GM21526 (cell line): Measurements from ENCODE around the gene RGS8.

Experiments used
- ATAC-seq: cut with Tn5 transposase; IDR thresholded peaks from one replicate; pipeline ENCODE4 v1.9.1; 2021; ENCODE audit warnings: moderate library complexity; ENCODE audit not compliant: unreplicated experiment, low FRiP score

RGS8 gene, protein sequence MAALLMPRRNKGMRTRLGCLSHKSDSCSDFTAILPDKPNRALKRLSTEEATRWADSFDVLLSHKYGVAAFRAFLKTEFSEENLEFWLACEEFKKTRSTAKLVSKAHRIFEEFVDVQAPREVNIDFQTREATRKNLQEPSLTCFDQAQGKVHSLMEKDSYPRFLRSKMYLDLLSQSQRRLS

DNA sequence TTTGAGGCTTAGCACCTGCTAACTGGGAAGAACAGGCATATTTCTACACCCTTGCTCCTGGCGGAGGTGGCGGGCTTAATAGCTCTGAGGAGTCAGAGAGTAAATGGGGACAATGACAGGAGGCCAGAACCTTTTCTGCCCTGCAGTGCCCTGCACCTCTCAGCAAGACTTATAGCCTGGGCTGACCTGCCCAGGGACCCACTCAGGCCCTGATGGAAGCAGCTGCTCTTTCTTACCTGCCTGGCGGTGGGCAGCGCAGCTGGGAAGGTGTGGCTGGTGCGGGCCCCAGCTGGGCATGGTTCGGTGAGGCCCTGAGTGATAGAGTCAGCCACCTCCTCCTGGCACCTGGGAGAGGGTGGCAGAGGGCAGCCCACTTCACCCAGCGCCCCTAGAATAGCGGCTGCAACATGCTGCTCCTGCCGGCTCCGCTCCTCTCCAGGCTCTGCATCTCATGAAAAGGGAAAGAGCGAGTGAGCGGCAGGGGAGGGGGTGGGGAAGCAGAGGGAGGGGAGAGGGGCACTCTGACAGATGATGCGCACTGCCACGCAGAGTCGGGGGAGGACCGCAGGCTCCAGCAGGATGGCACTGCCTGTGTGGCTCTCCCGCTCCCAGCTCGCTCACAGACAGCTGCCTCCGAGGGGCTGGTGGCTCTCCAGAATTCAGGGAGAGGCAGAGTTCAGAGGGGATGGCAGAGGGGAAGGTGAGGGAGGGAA is at the start of gene RGS8:
RGS8 (minus strand) TSS at position 472 of the 713 bp plus-strand sequence. CDS start 14,938 bp downstream, outside the sequence.
- no peak for ATAC-seq

DNA sequence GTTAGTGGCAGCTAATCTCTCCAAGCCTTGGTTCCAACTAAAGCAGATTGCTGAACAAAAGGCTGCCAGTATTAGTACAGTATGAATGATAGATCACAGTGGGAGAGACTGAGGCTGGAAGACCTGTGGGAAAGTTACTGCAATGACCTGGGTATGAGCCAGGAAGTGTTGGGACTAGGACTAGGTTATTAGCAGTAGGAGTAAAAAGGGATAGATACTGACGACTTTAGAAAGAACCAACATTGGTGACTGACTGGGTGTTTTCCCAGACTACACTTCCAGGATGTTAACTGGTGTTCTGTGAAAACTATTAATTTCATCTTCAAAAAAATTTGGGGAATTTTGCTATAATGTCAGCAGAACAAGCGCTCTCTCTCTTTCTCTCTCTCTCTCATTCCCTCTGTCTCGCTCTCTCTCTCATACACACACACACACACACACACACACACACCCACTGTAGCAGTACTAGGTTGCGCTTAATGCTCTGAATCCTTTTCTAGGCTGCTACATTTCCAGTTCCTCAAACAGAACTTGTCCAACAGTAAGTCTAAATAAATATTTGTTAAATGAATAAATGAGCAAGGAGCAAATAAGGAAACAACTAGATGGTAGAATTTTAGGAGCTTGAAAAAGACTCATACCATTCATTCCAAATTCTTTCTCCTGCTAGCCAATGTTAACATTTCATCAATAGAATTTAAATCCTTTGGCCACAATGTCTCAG is 47.6 kb upstream of the RGS8 start:
- no peak for ATAC-seq

- ATAC-seq: no peak
These were observed 42.5 kb upstream of the RGS8 start for GRCh38 chr1:182726912-182727311.

- ATAC-seq: no peak
These were observed 41.2 kb upstream of the RGS8 start for GRCh38 chr1:182725259-182726255.

DNA sequence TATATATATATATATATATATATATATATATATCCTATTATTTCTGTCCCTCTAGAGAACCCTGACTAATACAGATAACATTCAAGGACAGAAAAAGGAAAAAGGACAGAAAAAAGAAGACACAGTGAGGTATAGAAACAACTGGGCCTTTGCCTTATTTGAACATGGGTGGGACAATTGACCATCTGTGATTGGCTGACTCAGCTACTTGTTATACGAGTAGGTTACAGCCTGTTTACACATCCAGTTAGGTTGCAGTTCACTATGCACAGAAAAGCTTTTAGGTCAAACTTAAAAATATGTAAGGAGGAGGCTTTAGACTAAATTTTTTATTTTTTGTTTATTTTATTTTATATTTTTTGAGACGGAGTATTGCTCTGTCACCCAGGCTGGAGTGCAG is 39.8 kb upstream of the RGS8 start:
- ATAC-seq: no peak

GRCh38 chr1:182723200-182723599 is 38.8 kb upstream of the RGS8 start:
- ATAC-seq: no peak

DNA sequence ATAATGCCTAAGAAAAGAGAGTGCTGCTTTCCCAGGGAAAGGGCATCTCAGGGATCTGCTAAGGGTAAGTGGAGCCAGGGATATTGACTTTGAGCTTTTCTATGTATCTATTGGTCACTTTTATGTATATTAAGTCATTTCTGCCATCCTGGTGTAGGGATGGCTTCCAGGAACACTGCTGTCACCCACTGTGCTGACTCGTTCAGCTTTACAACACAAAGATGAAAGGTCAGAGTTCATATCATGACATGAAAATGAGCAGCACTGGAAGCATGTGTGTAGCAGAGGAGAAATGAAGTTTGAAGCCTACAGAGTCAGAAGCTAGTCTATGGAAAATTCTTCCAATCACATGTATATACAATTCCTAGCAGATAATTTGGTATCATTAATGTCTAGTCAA is 37.1 kb upstream of the RGS8 start:
- ATAC-seq: no peak

- no peak for ATAC-seq
These were observed 36.1 kb upstream of the RGS8 start for GRCh38 chr1:182720463-182720862.

DNA sequence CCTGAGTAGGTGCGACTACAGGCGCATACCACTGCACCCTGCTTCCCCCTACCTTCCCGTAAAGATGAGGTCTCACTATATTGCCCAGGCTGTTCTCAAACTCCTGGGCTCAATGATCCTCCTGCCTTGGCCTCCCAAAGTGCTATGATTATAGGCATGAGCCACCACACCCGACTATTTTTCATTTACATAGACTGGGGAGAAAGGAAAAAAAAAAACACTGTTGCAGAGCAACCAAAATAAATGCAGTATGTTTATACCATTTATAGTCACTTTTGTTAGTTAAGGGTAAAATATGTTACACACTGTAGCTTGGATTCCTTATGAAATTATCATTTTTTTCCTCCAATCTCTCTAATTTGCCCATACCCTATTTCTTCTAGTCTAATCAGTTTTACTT is 35.2 kb upstream of the RGS8 start:
- no peak for ATAC-seq

DNA sequence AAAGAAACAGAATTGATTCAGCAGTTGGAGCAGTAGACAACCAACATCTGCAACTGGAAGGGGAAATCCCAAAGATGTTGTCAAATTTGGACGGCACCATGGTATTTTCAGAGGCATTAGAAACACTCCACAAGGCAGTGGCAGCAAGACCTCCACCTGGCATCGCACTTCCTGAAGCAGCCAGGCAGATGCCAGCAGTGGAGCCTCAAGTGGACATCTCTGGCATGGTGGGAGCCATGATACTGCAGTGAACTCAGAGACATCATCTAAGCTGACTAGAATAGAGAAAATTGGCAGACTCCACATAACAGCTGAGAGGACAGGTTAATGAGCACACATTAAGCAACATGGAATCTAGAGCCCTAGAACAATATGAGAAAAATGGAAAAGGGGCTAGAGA is 33.9 kb upstream of the RGS8 start:
- ATAC-seq: no peak

GRCh38 chr1:182716740-182717720 is 32.6 kb upstream of the RGS8 start:
- no peak for ATAC-seq

GRCh38 chr1:182715531-182715930 is 31.1 kb upstream of the RGS8 start:
- ATAC-seq: no peak

DNA sequence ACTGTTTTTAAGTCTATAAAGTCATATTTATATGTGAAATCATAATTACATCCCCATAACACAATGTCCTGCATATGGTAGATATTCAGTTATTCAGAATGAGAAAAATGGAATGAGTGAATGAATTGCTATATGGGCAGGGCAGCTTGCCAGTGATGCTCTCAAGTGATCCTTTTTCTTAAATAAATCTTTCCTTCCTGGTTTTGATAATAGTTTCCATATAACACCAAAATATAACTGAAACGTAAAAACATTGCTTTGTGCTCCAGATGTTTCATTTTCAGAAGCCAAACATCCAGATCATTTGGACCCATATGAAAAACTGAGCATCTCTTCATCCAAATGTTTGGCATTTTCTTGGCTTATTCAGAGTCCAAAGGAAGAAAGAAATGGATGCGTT is 30.2 kb upstream of the RGS8 start:
- ATAC-seq: no peak

DNA sequence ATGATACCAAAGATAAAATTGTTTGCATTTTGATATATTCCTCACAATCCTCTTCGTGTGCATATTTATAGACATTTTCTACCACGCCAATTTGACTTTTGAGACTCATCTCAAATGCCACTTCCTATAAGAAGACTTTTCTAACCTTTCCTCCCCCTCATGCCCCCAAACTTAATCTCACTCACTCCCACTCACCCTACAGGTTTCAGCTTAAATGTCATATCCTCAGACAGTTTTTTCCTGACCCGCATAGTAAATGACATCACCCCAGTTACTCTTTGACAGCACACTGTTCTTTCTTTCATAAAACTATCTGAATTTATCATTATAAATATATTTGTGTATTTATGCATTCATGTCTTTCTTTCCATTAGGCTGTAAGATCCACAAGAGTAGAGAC is 29.6 kb upstream of the RGS8 start:
- ATAC-seq: no peak

- ATAC-seq: no peak
These were observed 29.1 kb upstream of the RGS8 start for GRCh38 chr1:182713492-182713891.

DNA sequence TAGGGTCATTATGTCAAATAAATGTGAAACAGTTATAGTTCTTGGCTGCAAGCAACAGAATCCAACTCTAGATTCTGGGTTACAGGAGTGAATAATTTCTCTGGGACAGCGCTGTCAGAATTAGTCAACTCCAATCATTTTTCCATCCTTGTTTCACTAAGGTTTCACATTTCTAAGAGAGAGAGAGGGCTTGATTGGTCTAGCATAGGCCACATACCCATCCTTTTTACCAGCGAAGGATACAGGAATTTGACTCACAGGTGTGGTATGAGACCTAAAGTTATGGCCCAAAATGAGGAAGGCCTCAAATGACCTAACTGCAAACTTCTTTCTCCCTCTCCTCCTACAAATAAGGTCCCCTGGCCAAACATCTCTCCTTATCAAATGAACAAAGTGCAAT is 25.5 kb upstream of the RGS8 start:
- no peak for ATAC-seq

DNA sequence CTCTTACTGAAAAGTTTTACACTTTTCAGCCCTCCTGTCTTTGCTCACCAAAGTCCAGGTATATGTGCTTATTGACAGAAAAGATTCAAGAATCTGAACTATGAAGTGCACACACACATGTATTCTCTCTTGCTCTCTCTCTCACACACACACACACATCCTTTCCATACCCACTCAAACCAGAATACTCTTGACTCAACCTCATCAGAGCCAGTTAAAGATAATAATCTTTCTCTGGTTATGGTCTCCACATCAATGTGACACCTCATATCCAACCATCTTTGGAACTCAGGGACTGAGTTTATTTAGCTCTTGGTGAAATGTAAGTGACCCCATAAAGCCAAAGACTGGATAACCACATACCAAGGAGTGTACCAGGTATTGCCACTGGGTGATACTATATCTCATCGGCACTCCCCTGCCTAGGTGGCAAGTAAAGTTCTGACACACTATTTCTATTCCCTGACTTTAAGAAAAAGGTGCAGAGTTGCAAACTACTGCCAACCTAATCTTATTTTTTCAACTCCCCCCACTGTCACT is 24.9 kb upstream of the RGS8 start:
- no peak for ATAC-seq

GRCh38 chr1:182707122-182707521 is 22.7 kb upstream of the RGS8 start:
- ATAC-seq: no peak

GRCh38 chr1:182704677-182705076 is 20.3 kb upstream of the RGS8 start:
- ATAC-seq: no peak
